A549 (cell line): ENCODE results near the gene FAM20C. TPM values are rescaled to one million over a fixed set of nuclear protein-coding genes. Genes with fewer than 3 reads are reported as not detected.

Experiments
- ATAC-seq, 2 experiments: fragments of 200-7000 bp in 1 of 2; fragments of >200 bp in 1 of 2; cut with Nextera tagmentation in 1 of 2; cut with Tn5 transposase in 1 of 2; 3 replicates each; pipeline versions ENCODE4 v1.8.0 to v1.9.1; 2018 to 2020; ENCODE audit warnings: mild to moderate bottlenecking in 1 of 2, moderate library complexity in 1 of 2
- CTCF ChIA-PET: fragments of 300-600 bp; sonication (Branson Sonifier 250); formaldehyde crosslinking; extraction: SDS; loops from one replicate; lab custom pipeline; 2021; ENCODE audit warnings: antibody characterized with exemption, inconsistent platforms; lab: Yijun Ruan, JAX
- POLR2A ChIA-PET: fragments of 350-600 bp; formaldehyde crosslinking; extraction: SDS; loops from one replicate; lab custom pipeline; 2021; ENCODE audit warnings: antibody characterized with exemption, inconsistent platforms; lab: Yijun Ruan, JAX
- DNase-seq, 2 experiments: peaks; one replicate each; pipeline versions ENCODE4 v3.0.0 to v3.0.0-alpha.2; 2011 to 2016; ENCODE audit warnings: low read depth in 1 of 2, low spot score in 1 of 2
- FAIRE-seq: peaks from 2 replicates; lab custom pipeline; 2011; peaks lifted over from hg19 to GRCh38; lab: Jason Lieb, UNC
- H3K27ac ChIP-seq, 2 experiments: fragments of >200 bp; sonication (Bioruptor Twin); formaldehyde crosslinking; 3 replicates each; pipeline ENCODE4 v1.5.1; 2016 to 2017
- H3K4me1 ChIP-seq: fragments of >200 bp; sonication (Bioruptor Twin); formaldehyde crosslinking; 3 replicates; pipeline ENCODE4 v1.6.1; 2016
- H3K4me2 ChIP-seq: fragments of >200 bp; sonication (Bioruptor Twin); formaldehyde crosslinking; 3 replicates; pipeline ENCODE4 v1.6.1; 2016
- H3K4me3 ChIP-seq: fragments of >200 bp; sonication (Bioruptor Twin); formaldehyde crosslinking; 3 replicates; pipeline ENCODE4 v1.5.1; 2016
- H3K9me3 ChIP-seq: fragments of >200 bp; sonication (Bioruptor Twin); formaldehyde crosslinking; 3 replicates; pipeline ENCODE4 v1.6.1; 2016
- ATOH8 ChIP-seq: fragments of 250-450 bp; sonication (Bioruptor Pico); IDR thresholded peaks from 2 replicates; pipeline ENCODE4 v1.5.0; 2020; ENCODE audit warnings: low read depth, mild to moderate bottlenecking, moderate library complexity
- EHF ChIP-seq: fragments of 250-450 bp; sonication (Bioruptor Pico); IDR thresholded peaks from 2 replicates; pipeline ENCODE4 v1.5.0; 2020; ENCODE audit warnings: mild to moderate bottlenecking
- ELK1 ChIP-seq: fragments of 150-350 bp; IDR thresholded peaks from 2 replicates; pipeline ENCODE4 v1.6.1; 2014; ENCODE audit warnings: low read depth, mild to moderate bottlenecking, low read length
- FOSB ChIP-seq: fragments of 250-450 bp; sonication (Bioruptor Pico); IDR thresholded peaks from 2 replicates; pipeline ENCODE4 v1.5.0; 2020; ENCODE audit warnings: mild to moderate bottlenecking, moderate library complexity
- HES2 ChIP-seq: fragments of >200 bp; sonication (Bioruptor Twin); formaldehyde crosslinking; IDR thresholded peaks from 2 replicates; pipeline ENCODE4 v1.6.1; 2016
- KDM5A ChIP-seq: fragments of 200-600 bp; sonication (generic); IDR thresholded peaks from 2 replicates; pipeline ENCODE4 v1.6.1; 2016; ENCODE audit warnings: antibody characterized with exemption, mild to moderate bottlenecking
- MAFK ChIP-seq: fragments of 450-650 bp; IDR thresholded peaks from 2 replicates; pipeline ENCODE4 v1.6.1; 2014; ENCODE audit not compliant: partially characterized antibody
- NR3C1 ChIP-seq: fragments of >200 bp; sonication (Bioruptor Twin); formaldehyde crosslinking; IDR thresholded peaks from 3 replicates; pipeline ENCODE4 v1.6.1; 2017
- PBX3 ChIP-seq: IDR thresholded peaks from 2 replicates; pipeline ENCODE4 v1.6.1; 2012
- PHF8 ChIP-seq: fragments of 200-600 bp; sonication (generic); IDR thresholded peaks from 2 replicates; pipeline ENCODE4 v1.6.1; 2016; ENCODE audit warnings: low read depth, mild to moderate bottlenecking, antibody characterized with exemption, moderate library complexity, borderline replicate concordance
- POLR2A ChIP-seq: IDR thresholded peaks from 2 replicates; pipeline ENCODE4 v1.6.1; 2012; ENCODE audit warnings: mild to moderate bottlenecking, low read length
- RAD21 ChIP-seq, 2 experiments: fragments of >200 bp in 1 of 2; sonication (Bioruptor Twin) in 1 of 2; formaldehyde crosslinking in 1 of 2; IDR thresholded peaks in 1 of 2; conservative IDR thresholded peaks in 1 of 2; 2 replicates in 1 of 2; 3 replicates in 1 of 2; pipeline ENCODE4 v1.6.1; 2012 to 2018; ENCODE audit warnings: inconsistent platforms in 1 of 2
- RFX5 ChIP-seq: fragments of 450-650 bp; IDR thresholded peaks from 2 replicates; pipeline ENCODE4 v1.7.1; 2014; ENCODE audit warnings: antibody characterized with exemption, mild to moderate bottlenecking, moderate library complexity
- WGBS: methylation state at CpG from one replicate; pipeline ENCODE4 v1.1.6; 2017; ENCODE audit errors: missing lambda C conversion rate; 5-methylcytosine and 5-hydroxymethylcytosine counted together
- polyA plus RNA-seq, 4 experiments: library from polyadenylated mRNA; depleted of rRNA in 3 of 4; stranded (reverse); fragments of >200 nt; fragmentation: RNase III in 1 of 4; extraction: RNeasy Plus Mini Kit Qiagen cat#74134 plus additional on column Dnase treatment in 1 of 4; gene quantifications; 2 replicates in 3 of 4; 3 replicates in 1 of 4; pipeline ENCODE4 v1.2.3, GENCODE V29; 2011 to 2017
- TF ChIP-seq, protein P1 (sequence below): IDR thresholded peaks from 2 replicates; pipeline ENCODE4 v1.6.1; 2012
- TF ChIP-seq, protein P2 (sequence below): fragments of 200-600 bp; sonication (generic); IDR thresholded peaks from 2 replicates; pipeline ENCODE4 v1.6.1; 2016; ENCODE audit warnings: antibody characterized with exemption, mild to moderate bottlenecking, moderate library complexity
- TF ChIP-seq, protein P3 (sequence below): fragments of >200 bp; sonication (Bioruptor Twin); formaldehyde crosslinking; IDR thresholded peaks from 3 replicates; pipeline ENCODE4 v1.5.1; 2016

Gene FAM20C
- polyA plus RNA-seq, 2 of the 4 experiments (the other 2 are of a cell fraction): 5.6 to 20.3 TPM

GRCh38 chr7:255721-256361, 63.5 kb downstream of the FAM20C start:
- Histone ChIP-seq H3K9me3 (peaks cover 44% of the 10 kb centered on the region), H3K4me2 (no peak overlapping the region), H3K4me3 (no peak overlapping the region), H3K27ac (no peak overlapping the region), H3K4me1 (no peaks in the 10 kb centered on the region)
- WGBS: 94% methylated on average over 42 of the region's 44 CpGs
- CTCF ChIA-PET: no interaction called here
- FAIRE-seq (no peak), DNase-seq (no peak)
- POLR2A ChIA-PET: no interaction called here
- no peak for TF ChIP-seq EHF
- TF ChIP-seq, protein P1, sequence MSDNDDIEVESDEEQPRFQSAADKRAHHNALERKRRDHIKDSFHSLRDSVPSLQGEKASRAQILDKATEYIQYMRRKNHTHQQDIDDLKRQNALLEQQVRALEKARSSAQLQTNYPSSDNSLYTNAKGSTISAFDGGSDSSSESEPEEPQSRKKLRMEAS: no peak
- no peak for TF ChIP-seq PHF8
- TF ChIP-seq POLR2A: no peak
- no peak for TF ChIP-seq FOSB (CRISPR knock-in tag)
- no peak for TF ChIP-seq RFX5
- TF ChIP-seq ELK1: no peak
- no peak for TF ChIP-seq RAD21 (conservative IDR thresholded peaks at IDR 0.05 in 1 of 2, IDR thresholded peaks at IDR 0.05 in 1 of 2)
- TF ChIP-seq PBX3: no peak
- TF ChIP-seq ATOH8 (CRISPR knock-in tag): no peak
- no peak for TF ChIP-seq MAFK
- TF ChIP-seq KDM5A: no peak
- TF ChIP-seq NR3C1: no peak
- TF ChIP-seq, protein P2, sequence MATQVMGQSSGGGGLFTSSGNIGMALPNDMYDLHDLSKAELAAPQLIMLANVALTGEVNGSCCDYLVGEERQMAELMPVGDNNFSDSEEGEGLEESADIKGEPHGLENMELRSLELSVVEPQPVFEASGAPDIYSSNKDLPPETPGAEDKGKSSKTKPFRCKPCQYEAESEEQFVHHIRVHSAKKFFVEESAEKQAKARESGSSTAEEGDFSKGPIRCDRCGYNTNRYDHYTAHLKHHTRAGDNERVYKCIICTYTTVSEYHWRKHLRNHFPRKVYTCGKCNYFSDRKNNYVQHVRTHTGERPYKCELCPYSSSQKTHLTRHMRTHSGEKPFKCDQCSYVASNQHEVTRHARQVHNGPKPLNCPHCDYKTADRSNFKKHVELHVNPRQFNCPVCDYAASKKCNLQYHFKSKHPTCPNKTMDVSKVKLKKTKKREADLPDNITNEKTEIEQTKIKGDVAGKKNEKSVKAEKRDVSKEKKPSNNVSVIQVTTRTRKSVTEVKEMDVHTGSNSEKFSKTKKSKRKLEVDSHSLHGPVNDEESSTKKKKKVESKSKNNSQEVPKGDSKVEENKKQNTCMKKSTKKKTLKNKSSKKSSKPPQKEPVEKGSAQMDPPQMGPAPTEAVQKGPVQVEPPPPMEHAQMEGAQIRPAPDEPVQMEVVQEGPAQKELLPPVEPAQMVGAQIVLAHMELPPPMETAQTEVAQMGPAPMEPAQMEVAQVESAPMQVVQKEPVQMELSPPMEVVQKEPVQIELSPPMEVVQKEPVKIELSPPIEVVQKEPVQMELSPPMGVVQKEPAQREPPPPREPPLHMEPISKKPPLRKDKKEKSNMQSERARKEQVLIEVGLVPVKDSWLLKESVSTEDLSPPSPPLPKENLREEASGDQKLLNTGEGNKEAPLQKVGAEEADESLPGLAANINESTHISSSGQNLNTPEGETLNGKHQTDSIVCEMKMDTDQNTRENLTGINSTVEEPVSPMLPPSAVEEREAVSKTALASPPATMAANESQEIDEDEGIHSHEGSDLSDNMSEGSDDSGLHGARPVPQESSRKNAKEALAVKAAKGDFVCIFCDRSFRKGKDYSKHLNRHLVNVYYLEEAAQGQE: no peak
- TF ChIP-seq, protein P3, sequence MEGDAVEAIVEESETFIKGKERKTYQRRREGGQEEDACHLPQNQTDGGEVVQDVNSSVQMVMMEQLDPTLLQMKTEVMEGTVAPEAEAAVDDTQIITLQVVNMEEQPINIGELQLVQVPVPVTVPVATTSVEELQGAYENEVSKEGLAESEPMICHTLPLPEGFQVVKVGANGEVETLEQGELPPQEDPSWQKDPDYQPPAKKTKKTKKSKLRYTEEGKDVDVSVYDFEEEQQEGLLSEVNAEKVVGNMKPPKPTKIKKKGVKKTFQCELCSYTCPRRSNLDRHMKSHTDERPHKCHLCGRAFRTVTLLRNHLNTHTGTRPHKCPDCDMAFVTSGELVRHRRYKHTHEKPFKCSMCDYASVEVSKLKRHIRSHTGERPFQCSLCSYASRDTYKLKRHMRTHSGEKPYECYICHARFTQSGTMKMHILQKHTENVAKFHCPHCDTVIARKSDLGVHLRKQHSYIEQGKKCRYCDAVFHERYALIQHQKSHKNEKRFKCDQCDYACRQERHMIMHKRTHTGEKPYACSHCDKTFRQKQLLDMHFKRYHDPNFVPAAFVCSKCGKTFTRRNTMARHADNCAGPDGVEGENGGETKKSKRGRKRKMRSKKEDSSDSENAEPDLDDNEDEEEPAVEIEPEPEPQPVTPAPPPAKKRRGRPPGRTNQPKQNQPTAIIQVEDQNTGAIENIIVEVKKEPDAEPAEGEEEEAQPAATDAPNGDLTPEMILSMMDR: no peak
- TF ChIP-seq HES2: no peak
- TF ChIP-seq, all 56 proteins: peak for 0
- ATAC-seq: no peak
